ENCODE data around the gene PRDX1. TPM values are rescaled to one million over a fixed set of nuclear protein-coding genes. Genes with fewer than 3 reads are reported as not detected.
A peak's percentile ranks its signal among the peaks of the same experiment; 100 is the strongest.
"Not testable (repeated sequence)": the region's sequence is repeated elsewhere in the genome, so short reads cannot be mapped to it uniquely, and the experiment has no call there.

The PRDX1 gene
- total RNA-seq, 1 experiment from 2014 or later = 826 TPM

- no peak for DNase-seq (ENCODE audit: low read depth)
Observed at GRCh38 chr1:45503462-45504360, 18.0 kb downstream of the PRDX1 start.

- no peak for DNase-seq (ENCODE audit: low read depth)
Observed at GRCh38 chr1:45501505-45501859, 20.2 kb downstream of the PRDX1 start.

- no peak for DNase-seq (ENCODE audit: low read depth)
Observed at GRCh38 chr1:45499415-45499769, 22.3 kb downstream of the PRDX1 start.

- no peak for DNase-seq (ENCODE audit: low read depth)
Observed at GRCh38 chr1:45498279-45498678, 23.4 kb downstream of the PRDX1 start.

- DNase-seq (ENCODE audit: low read depth) = peak; percentile 65
Observed at GRCh38 chr1:45493116-45493697, 28.5 kb downstream of the PRDX1 start.

- no peak for DNase-seq (ENCODE audit: low read depth)
Observed at GRCh38 chr1:45492691-45493090, 29.0 kb downstream of the PRDX1 start.

- DNase-seq (ENCODE audit: low read depth) = no peak
Observed at GRCh38 chr1:45491487-45492260, 30.0 kb downstream of the PRDX1 start.

- DNase-seq (ENCODE audit: low read depth) = peak; percentile 99
Observed at GRCh38 chr1:45490626-45491486, 30.8 kb downstream of the PRDX1 start, which contains the start of gene TESK2. TESK2 (minus strand) TSS chr1:45491163; CDS start chr1:45457785, 33,378 bp downstream.

- peak; percentile 32 for DNase-seq (ENCODE audit: low read depth)
Observed at GRCh38 chr1:45490121-45490625, 31.5 kb downstream of the PRDX1 start.

GRCh38 chr1:45489379-45489778, 32.3 kb downstream of the PRDX1 start:
- DNase-seq (ENCODE audit: low read depth) = not testable (repeated sequence)

GRCh38 chr1:45488666-45489377, 32.9 kb downstream of the PRDX1 start:
- no peak for DNase-seq (ENCODE audit: low read depth)

GRCh38 chr1:45485949-45486348, 35.7 kb downstream of the PRDX1 start:
- no peak for DNase-seq (ENCODE audit: low read depth)

- DNase-seq (ENCODE audit: low read depth) = no peak
Observed at GRCh38 chr1:45479039-45479748, 42.5 kb downstream of the PRDX1 start.

- no peak for DNase-seq (ENCODE audit: low read depth)
Observed at GRCh38 chr1:45478121-45478814, 43.4 kb downstream of the PRDX1 start.

GRCh38 chr1:45477646-45478045, 44.0 kb downstream of the PRDX1 start:
- DNase-seq (ENCODE audit: low read depth) = no peak

- DNase-seq (ENCODE audit: low read depth) = not testable (repeated sequence)
Observed at GRCh38 chr1:45474194-45474593, 47.5 kb downstream of the PRDX1 start.

- DNase-seq (ENCODE audit: low read depth) = no peak
Observed at GRCh38 chr1:45473302-45473701, 48.4 kb downstream of the PRDX1 start.

GRCh38 chr1:45470306-45470798, 51.3 kb downstream of the PRDX1 start:
- DNase-seq (ENCODE audit: low read depth) = no peak

GRCh38 chr1:45467353-45467752, 54.3 kb downstream of the PRDX1 start:
- not testable (repeated sequence) for DNase-seq (ENCODE audit: low read depth)

Measured in M059J (cell line).